ENCODE results near the gene ANKS6. TPM values are rescaled to one million over a fixed set of nuclear protein-coding genes. Genes with fewer than 3 reads are reported as not detected.

ANKS6 gene
- total and polyA plus RNA-seq, 2 of the 8 experiments (the other 6 are each of a cell fraction or from before 2014, with no cell fraction given) = 34.1 to 56.3 TPM

DNA sequence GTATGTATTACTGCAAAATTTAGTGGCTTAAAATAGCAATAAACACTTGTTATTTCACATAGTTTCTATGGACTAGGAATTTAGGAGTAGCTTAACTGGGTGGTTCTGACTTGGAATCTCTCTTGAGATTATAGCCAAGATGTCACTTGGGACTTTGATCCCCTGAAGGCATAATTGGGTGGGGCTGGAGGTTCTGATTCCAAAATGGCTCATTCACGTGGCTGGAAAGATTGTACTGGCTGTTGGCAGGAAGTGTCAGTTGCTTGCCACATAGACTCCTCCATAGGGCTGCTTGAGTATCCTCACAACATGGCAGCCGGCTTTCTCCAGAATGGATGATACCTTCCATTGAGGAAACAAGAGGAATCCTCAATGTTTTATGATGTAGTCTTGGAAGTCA lies 22.4 kb upstream of the ANKS6 start:
- H2AFZ ChIP-seq (ENCODE audit: low read length) = no peak overlapping the region
- H4K8ac ChIP-seq (ENCODE audit: extremely low read depth, insufficient read depth, low read length) = no peak overlapping the region
- no peak overlapping the region for H3K27ac ChIP-seq (ENCODE audit: low read depth, low read length)
- 97% methylated on average over 2 of the region's 2 CpGs; no CpG with 5 or more reads in 1 of the 2 experiments for WGBS, 2 experiments (ENCODE audit: extremely low coverage in 1 of 2, insufficient coverage in 1 of 2, insufficient read length in 1 of 2, insufficient replicate concordance in 2 of 2, low coverage in 1 of 2, low lambda C conversion rate in 2 of 2, missing lambda C conversion rate in 1 of 2)
- H3K18ac ChIP-seq (ENCODE audit: extremely low read depth, low read length) = no peak overlapping the region
- no peaks in the 10 kb centered on the region for H3K23me2 ChIP-seq (ENCODE audit: low read depth, low read length)
- no peaks in the 10 kb centered on the region for H3K4me1 ChIP-seq (replicated peaks in 1 of 4; ENCODE audit: control insufficient read depth in 3 of 4, insufficient read depth in 4 of 4, low read length in 3 of 4)
- no peak overlapping the region for H3K56ac ChIP-seq (replicated peaks; ENCODE audit: insufficient read length, low read depth, low read length)
- peaks cover 0 to 3% (median 1%) of the 10 kb centered on the region in 4 experiments; a peak in 3 of 8 replicates for H3K36me3 ChIP-seq (ENCODE audit: control insufficient read depth in 2 of 4, insufficient read depth in 4 of 4, low read length in 3 of 4)
- H3K23ac ChIP-seq (ENCODE audit: insufficient read length) = no peak overlapping the region
- ChIA-PET CTCF (ENCODE audit: partially characterized antibody) (interaction anchor here (1.2 kb wide), 1 partner anchor 17 kb away, joined by 3 read pairs; no protein-coding TSS in a partner anchor), POLR2A (ENCODE audit: partially characterized antibody) (no interaction called here)
- no peak for FAIRE-seq
- no peak overlapping the region for H4K91ac ChIP-seq (replicated peaks; ENCODE audit: insufficient read length, low read length)
- no peak overlapping the region for H2AK5ac ChIP-seq (ENCODE audit: low read depth, low read length)
- H3K79me1 ChIP-seq (ENCODE audit: low read depth, low read length) = no peaks in the 10 kb centered on the region
- no peak overlapping the region for H2BK120ac ChIP-seq (replicated peaks; ENCODE audit: low read depth, low read length)
- H3K4ac ChIP-seq (replicated peaks; ENCODE audit: insufficient read length, low read depth, low read length) = no peak overlapping the region
- H3K4me2 ChIP-seq (ENCODE audit: insufficient read depth in 1 of 2, low read depth in 2 of 2, low read length in 2 of 2) = no peak overlapping the region
- H3K9me3 ChIP-seq (ENCODE audit: insufficient read depth in 2 of 2, low read depth in 1 of 2, low read length in 1 of 2) = no peaks in the 10 kb centered on the region
- H3K14ac ChIP-seq (ENCODE audit: insufficient read length) = no peak overlapping the region
- H3K9ac ChIP-seq (replicated peaks in 1 of 4; ENCODE audit: extremely low read depth in 1 of 4, low read depth in 3 of 4, low read length in 3 of 4) = no peak overlapping the region
- no peaks in the 10 kb centered on the region for H3K79me2 ChIP-seq (ENCODE audit: control insufficient read depth in 1 of 2, insufficient read depth in 2 of 2, low read length in 2 of 2)
- DNase-seq (ENCODE audit: low read depth in 1 of 2, low spot score in 2 of 2) = no peak
- no peaks in the 10 kb centered on the region for H4K20me1 ChIP-seq (replicated peaks in 1 of 2; ENCODE audit: control insufficient read depth in 1 of 2, insufficient read depth in 2 of 2, low read length in 2 of 2)
- H2BK5ac ChIP-seq (ENCODE audit: low read depth, low read length) = no peak overlapping the region
- H4K5ac ChIP-seq (ENCODE audit: insufficient read length, low read depth, low read length) = no peak overlapping the region
- H3K4me3 ChIP-seq (ENCODE audit: extremely low read depth in 1 of 4, insufficient read depth in 2 of 4, low read depth in 3 of 4, low read length in 4 of 4) = no peak overlapping the region
- no peak overlapping the region for H2BK12ac ChIP-seq (ENCODE audit: low read depth, low read length)
- H2BK15ac ChIP-seq (ENCODE audit: low read length) = no peak overlapping the region
- H3K27me3 ChIP-seq (replicated peaks in 1 of 4; ENCODE audit: control insufficient read depth in 3 of 4, extremely low read depth in 1 of 4, insufficient read depth in 3 of 4, low read length in 3 of 4) = no peaks in the 10 kb centered on the region
- no peak overlapping the region for H2BK20ac ChIP-seq (ENCODE audit: low read length)
- TF ChIP-seq KDM5A (IDR thresholded peaks at IDR 0.05; ENCODE audit: low read length) = no peak
- TF ChIP-seq ASH2L (IDR thresholded peaks at IDR 0.05; ENCODE audit: low read length) = no peak
- no peak for TF ChIP-seq JUND (IDR thresholded peaks at IDR 0.05; ENCODE audit: low read length)
- TF ChIP-seq HDAC2 (IDR thresholded peaks at IDR 0.05; ENCODE audit: borderline replicate concordance in 1 of 2, low read depth in 2 of 2, low read length in 2 of 2) = no peak
- TF ChIP-seq TBP (IDR thresholded peaks at IDR 0.05; ENCODE audit: low read depth, low read length) = no peak
- no peak for TF ChIP-seq CBX8 (IDR thresholded peaks at IDR 0.05; ENCODE audit: borderline replicate concordance, low read depth, low read length)
- no peak for TF ChIP-seq SUZ12 (IDR thresholded peaks at IDR 0.05; ENCODE audit: low read length)
- TF ChIP-seq MAFK (IDR thresholded peaks at IDR 0.05; ENCODE audit: low read depth, low read length) = no peak
- no peak for TF ChIP-seq CTCF (IDR thresholded peaks at IDR 0.05; ENCODE audit: control extremely low read depth in 1 of 3, insufficient read depth in 1 of 3, low read depth in 1 of 3, low read length in 3 of 3)
- TF ChIP-seq CHD1 (IDR thresholded peaks at IDR 0.05; ENCODE audit: low read depth, low read length) = no peak
- no peak for TF ChIP-seq CBX5 (IDR thresholded peaks at IDR 0.05; ENCODE audit: low read depth, low read length)
- no peak for TF ChIP-seq HDAC6 (IDR thresholded peaks at IDR 0.05; ENCODE audit: low read depth, low read length)
- TF ChIP-seq CHD2 (IDR thresholded peaks at IDR 0.05; ENCODE audit: low read length) = no peak

Measured in H1 (cell line).